NCI-H524 (cell line): Measurements from ENCODE around the gene TSPAN17.
A peak's percentile ranks its signal among the peaks of the same experiment; 100 is the strongest.

Source experiments
- DNase-seq, 2 experiments: peaks; one replicate each; lab custom pipeline; 2025; lab: John Stamatoyannopoulos, UW

TSPAN17 gene

DNA sequence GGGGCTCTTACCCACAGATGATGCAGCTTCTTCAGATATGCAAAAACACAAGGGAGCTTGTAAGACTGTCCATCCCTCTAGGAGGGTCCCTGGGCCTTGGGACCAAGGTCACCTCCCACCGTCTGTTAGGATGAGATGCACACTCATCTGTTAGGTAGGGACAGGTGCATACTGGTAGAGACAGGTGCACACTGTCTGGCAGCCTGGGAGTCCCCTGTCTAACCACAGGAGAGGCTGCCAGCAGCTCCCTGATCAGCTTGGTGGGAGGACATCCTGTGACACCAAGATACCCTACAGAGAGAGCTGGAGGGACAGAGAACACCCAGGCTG, 13.2 kb downstream of the TSPAN17 start:
- no peak for DNase-seq

- peak; percentile 65 to 84 for DNase-seq
Measured at GRCh38 chr5:176660860-176661641, 13.8 kb downstream of the TSPAN17 start.

DNA sequence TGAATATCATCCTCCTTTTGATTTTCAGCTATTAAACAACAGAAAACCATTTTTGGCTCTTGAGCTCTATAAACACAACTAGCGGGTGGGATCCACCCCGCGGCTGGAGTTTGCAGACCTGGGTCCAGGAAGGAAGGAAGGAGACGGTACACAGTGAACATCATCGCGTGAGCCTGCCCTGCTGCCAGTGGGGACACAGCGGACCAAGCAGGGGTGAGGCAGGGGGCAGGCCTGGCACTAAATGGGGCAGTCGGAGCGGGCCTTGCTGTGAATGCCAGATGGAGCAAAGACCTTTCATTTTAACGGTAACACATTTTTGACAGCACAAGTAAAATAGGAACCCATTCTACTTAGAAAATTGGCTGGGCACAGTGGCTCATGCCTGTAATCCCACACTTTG, 14.4 kb downstream of the TSPAN17 start:
- no peak for DNase-seq

GRCh38 chr5:176662371-176663333, 15.4 kb downstream of the TSPAN17 start:
- DNase-seq, result no peak

DNA sequence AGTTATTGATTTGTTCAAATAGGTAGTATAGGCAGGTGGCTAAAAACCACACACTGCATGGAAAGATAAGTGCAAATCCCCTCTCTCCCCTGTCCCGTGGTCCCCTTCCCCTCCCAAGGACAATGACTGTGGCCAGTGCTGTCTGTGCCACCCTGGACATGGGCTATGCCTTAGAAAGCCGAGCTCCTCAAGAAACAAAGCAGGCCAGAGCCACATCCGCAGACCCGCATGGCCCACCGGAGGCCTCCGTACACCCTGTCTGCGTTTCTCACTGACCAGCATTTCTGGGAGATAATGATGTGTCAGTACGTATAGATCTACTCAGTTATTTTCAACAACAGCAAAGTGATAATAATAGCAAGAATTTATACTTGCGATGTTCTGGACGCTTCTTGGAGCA, 16.3 kb downstream of the TSPAN17 start:
- DNase-seq, result no peak

GRCh38 chr5:176664479-176664878, 17.2 kb downstream of the TSPAN17 start:
- peak in 1 of 2 experiments; percentile 38 for DNase-seq

GRCh38 chr5:176664886-176665285, 17.6 kb downstream of the TSPAN17 start:
- DNase-seq, result no peak

DNA sequence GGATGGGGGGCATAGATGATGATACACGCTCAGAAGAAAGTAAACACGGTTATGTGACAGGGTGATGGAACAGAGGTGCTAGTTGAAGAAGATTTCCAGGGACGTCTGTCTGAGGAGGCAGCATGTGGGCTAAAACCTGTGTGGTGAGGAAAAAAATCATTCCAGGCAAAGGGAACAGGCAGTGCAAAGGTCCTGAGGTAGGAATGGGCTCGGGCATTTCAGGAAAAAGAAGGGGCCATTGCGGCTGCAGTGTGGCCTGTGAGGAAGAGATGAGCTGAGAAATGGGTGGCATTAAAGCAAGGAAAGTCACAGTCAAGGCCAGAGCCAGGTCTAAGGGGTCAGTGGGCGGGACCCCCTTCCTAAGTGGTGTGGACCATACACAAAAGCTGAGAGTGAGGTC, 18.2 kb downstream of the TSPAN17 start:
- DNase-seq, result no peak

- DNase-seq, result no peak
Measured at GRCh38 chr5:176667637-176668036, 20.4 kb downstream of the TSPAN17 start.

GRCh38 chr5:176670449-176670848, 23.2 kb downstream of the TSPAN17 start:
- peak; percentile 83 to 92 for DNase-seq

- DNase-seq, result no peak
Measured at GRCh38 chr5:176671399-176671798, 24.1 kb downstream of the TSPAN17 start.

DNA sequence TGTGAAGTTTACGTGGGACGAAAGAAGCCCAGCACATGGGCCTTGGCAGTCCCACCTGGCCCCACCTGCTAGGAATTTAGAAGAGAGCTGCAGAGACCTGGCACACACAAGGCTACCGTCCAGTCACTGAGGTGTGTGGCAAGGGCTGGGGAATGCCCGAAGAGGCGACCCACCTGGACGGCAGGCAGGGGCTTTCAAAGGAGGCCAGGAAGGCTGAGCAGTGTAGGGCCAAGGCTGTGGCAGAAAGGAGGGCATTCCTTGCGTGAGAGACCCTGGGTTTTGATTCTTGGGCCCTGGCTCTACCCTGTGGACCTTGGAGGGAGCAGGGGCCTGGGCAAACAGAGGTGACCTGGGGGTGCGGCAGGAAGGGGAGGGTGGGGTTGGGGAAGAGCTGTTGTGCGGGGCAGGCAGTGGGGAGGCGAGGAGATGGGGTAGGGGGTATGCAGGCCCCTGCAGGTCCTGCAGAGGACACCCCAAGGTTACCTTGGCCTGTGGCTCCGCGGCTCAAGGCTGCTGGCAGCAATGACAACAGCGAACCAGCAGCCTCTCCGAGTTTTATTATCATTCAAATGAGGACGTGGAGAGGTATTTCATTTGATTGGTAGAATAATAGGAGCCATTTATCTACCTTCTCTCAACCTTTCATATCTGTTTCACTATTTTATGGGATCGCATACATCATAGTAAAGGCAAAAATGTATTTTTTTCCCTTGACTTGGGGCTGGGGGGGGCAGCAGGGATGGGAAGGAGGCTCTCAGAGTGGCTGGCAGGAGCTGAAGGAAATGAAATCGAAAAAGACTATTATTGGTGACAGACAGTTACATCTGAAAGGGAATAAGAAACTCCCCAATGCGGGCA, 24.8 kb downstream of the TSPAN17 start:
- DNase-seq, result no peak

- no peak for DNase-seq
Measured at GRCh38 chr5:176673651-176674583, 26.6 kb downstream of the TSPAN17 start.

DNA sequence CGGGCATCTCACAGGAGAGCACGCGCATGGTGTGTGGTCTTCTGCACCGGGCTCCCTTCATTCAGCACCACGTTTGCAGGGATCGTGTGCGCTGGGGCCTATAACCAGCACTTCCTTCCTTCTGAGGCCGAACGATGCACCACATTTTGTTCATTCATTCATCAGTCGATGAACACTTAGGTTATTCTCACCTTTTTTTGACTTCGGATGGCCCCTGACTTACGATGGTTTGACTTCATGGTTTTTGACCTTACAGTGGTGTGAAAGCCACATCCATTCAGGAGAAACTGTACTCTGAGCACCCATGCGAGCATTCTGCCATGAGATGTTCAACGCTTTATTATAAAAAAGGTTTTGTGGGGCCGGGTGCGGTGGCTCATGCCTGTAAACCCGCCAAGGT, 27.5 kb downstream of the TSPAN17 start:
- no peak for DNase-seq

DNA sequence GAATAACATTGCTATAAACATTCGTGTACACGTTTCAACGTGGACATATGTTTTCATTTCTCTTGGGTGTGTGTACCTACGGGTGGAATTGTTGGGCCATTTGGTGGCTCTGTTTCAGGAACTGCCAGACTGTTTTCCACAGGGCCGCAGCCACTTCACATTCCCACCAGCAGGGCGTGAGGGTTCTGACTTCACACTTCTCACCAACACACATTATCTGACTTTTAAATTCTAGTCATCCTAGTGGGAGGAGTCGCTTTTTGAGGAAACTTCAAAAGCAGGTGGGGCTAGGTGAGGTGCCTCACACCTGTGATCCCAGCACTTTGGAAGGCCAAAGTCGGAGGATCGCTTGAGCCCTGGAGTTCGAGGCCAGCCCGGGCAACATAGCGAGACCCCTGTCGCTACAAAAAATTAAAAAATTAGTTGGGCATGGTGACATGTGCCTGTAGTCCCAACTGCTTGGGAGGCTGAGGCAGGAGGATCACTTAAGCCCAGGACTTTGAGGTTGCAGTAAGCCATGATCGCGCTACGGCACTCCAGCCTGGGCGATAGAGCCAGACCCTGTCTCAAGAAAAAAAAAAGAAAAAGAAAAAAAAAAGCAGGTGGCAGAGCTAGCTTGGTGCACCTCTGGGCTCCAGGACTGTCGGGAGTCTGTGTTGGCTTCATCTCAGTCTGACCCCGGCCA, 28.5 kb downstream of the TSPAN17 start:
- DNase-seq, result peak in 1 of 2 experiments; percentile 26

- DNase-seq, result peak in 1 of 2 experiments; percentile 60
Measured at GRCh38 chr5:176676361-176676824, 29.1 kb downstream of the TSPAN17 start.

GRCh38 chr5:176677209-176677939, 30.1 kb downstream of the TSPAN17 start:
- DNase-seq, result peak in 1 of 2 experiments; percentile 22

DNA sequence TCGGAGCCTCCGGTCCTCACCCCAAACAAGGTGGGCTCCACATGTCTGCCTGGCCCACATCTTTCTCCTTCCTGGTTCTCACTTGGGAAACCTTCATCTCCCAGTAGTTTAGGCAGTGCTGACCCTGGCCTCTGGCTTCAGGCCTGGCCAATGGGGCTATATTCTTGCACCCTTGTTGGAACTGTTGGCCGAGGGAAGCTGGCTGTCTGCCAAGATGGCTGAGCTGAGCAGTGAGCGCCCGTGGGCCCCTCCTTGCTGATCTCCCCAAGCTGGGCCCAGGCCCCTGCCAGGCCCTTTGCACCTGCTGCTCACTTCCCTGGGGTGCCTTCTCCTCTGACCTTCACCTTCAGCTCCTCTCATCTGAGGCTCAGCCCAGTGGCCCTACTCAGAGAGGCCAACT, 31.3 kb downstream of the TSPAN17 start:
- DNase-seq, result no peak
